NB4 (cell line): ENCODE data around the gene SLC37A3.

Experiments used
- DNase-seq: peaks from one replicate; pipeline ENCODE4 v3.0.0; 2010; ENCODE audit warnings: low read depth
- H3K4me3 ChIP-seq: one replicate; pipeline ENCODE4 v1.5.1; 2011; ENCODE audit warnings: mild to moderate bottlenecking, low read depth, low read length, moderate library complexity
- MAX ChIP-seq: IDR thresholded peaks from 2 replicates; pipeline ENCODE4 v1.6.1; 2011; ENCODE audit warnings: low read depth, low read length
- MYC ChIP-seq: IDR thresholded peaks from 2 replicates; pipeline ENCODE4 v1.6.1; 2011; ENCODE audit warnings: low read depth, low read length
- POLR2A ChIP-seq: IDR thresholded peaks from 2 replicates; pipeline ENCODE4 v1.6.1; 2011; ENCODE audit warnings: mild to moderate bottlenecking; ENCODE audit not compliant: insufficient read length; ENCODE audit errors: extremely low read depth
- TF ChIP-seq, protein P1 (sequence below): IDR thresholded peaks from one replicate; pipeline ENCODE4 v1.5.1; 2012; ENCODE audit warnings: low read depth, low read length

SLC37A3 gene

DNA sequence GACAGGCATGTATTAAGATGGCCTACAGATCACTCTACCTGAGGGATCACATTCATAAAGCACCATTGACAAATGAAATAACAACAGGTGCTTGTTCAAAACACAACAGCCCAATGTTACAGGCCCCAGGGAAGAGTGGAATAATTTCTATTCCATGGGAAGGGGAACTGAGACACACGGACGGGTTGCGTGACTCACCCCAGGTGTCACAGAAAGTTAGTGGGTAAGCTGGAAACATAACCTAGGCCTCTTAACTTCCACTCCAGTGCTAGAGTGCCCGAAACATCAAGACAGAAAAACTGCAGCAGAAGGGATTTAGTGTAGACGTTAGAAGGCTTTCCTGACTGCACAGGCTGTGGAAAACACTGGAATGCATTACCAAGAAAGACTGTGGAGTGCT is 48.3 kb downstream of the SLC37A3 start:
- no peak for DNase-seq
- H3K4me3 ChIP-seq, result no peak overlapping the region
- no peak for TF ChIP-seq POLR2A
- no peak for TF ChIP-seq MAX
- TF ChIP-seq, protein P1, sequence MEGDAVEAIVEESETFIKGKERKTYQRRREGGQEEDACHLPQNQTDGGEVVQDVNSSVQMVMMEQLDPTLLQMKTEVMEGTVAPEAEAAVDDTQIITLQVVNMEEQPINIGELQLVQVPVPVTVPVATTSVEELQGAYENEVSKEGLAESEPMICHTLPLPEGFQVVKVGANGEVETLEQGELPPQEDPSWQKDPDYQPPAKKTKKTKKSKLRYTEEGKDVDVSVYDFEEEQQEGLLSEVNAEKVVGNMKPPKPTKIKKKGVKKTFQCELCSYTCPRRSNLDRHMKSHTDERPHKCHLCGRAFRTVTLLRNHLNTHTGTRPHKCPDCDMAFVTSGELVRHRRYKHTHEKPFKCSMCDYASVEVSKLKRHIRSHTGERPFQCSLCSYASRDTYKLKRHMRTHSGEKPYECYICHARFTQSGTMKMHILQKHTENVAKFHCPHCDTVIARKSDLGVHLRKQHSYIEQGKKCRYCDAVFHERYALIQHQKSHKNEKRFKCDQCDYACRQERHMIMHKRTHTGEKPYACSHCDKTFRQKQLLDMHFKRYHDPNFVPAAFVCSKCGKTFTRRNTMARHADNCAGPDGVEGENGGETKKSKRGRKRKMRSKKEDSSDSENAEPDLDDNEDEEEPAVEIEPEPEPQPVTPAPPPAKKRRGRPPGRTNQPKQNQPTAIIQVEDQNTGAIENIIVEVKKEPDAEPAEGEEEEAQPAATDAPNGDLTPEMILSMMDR, result no peak
- no peak for TF ChIP-seq MYC

GRCh38 chr7:140349144-140349771 is 49.1 kb downstream of the SLC37A3 start:
- no peak for TF ChIP-seq MYC
- TF ChIP-seq POLR2A, result no peak
- TF ChIP-seq MAX, result no peak
- TF ChIP-seq, protein P1, result no peak
- no peak overlapping the region for H3K4me3 ChIP-seq
- no peak for DNase-seq

GRCh38 chr7:140348161-140348849 is 50.0 kb downstream of the SLC37A3 start:
- H3K4me3 ChIP-seq, result no peak overlapping the region
- DNase-seq, result no peak

DNA sequence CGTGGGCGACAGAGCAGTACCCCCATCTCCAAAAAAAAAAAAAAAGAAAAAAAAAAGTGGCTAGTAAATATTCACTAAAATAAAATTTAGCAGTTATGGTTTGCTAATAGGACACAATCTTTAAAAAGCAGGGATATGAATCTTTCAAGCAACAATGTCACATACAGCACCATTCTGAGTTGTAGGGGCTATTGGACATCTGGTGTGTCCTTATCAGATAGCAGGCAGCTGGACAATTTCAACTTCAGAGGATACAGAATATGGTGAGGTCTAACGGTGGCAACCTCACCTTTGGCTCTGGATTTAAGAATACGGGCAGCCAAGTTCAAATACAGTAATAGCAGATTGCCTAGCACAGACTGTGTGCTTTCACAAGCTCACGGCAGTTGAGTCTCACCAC is 51.1 kb downstream of the SLC37A3 start:
- no peak for DNase-seq
- no peak overlapping the region for H3K4me3 ChIP-seq
- no peak for TF ChIP-seq POLR2A
- TF ChIP-seq, protein P1, result no peak
- no peak for TF ChIP-seq MAX
- no peak for TF ChIP-seq MYC

More at GRCh38 chr7:140348161-140348849, 50.0 kb downstream of the SLC37A3 start:
- TF ChIP-seq, protein P1, result no peak
- TF ChIP-seq POLR2A (no peak), MAX (no peak), MYC (no peak)

DNA sequence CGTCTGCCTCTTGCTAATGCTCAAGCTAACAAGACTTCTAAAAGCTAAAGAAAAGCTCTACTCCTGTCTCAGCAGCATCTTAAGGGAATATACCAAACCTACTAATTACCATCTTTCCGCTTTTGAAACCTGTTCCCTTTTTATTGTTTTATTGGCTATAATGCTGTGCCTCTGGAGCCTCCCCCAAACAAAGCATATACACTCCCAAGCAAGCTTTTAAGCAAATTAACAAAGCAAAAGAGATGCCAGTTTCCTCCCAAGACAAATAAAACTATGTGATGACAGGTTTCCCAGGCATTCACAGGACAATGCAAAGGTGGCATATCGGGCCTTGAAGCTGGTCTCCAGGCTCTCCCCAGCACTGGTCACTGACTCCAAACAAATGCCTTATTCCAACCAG is 52.9 kb downstream of the SLC37A3 start:
- no peak overlapping the region for H3K4me3 ChIP-seq
- DNase-seq, result no peak
- TF ChIP-seq MAX, result no peak
- no peak for TF ChIP-seq MYC
- TF ChIP-seq POLR2A, result no peak
- TF ChIP-seq, protein P1, result no peak
